ENCODE results near the gene NCOA5. TPM values are rescaled to one million over a fixed set of nuclear protein-coding genes. Genes with fewer than 3 reads are reported as not detected.
"Not testable (repeated sequence)": the region's sequence is repeated elsewhere in the genome, so short reads cannot be mapped to it uniquely, and the experiment has no call there.

The NCOA5 gene
- total RNA-seq, 1 experiment from 2014 or later, result 52.5 TPM

DNA sequence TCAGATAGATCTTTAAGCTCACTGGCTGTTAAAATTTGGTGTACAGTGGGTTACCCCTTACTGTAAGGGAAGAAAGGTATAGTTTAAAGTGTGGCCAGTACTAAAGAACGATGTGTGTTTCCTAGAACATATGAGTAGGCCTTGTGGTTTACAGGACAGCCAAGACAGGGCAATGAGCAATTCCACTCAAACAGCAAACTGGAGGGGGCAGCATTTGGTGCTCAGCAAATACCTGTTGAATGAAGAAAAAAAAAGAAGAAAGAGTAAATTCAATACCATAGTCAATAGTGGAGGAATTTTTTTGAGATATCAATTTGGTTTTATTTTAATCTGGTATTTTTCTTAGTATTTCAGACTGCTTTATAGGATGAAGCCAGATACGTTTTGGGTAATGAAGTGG, 3.8 kb upstream of the NCOA5 start:
- no TSS peak for BruUV-seq (replicated peaks)
- peaks cover 1% of the 10 kb centered on the region for H3K4me1 ChIP-seq
- ChIA-PET CTCF (no interaction called here), POLR2A (interaction anchor here (0.5 kb wide), 1 partner anchor 128 kb away, joined by 3 read pairs; no protein-coding TSS in a partner anchor)
- no peak for DNase-seq
- no peak overlapping the region for H3K4me3 ChIP-seq (ENCODE audit: low read depth, low read length)
- H3K4me3 Mint-ChIP-seq (ENCODE audit: unreplicated experiment), result no peak overlapping the region
- peaks cover 7% of the 10 kb centered on the region for H3K4me1 Mint-ChIP-seq (ENCODE audit: low read depth, unreplicated experiment)
- H3K27ac Mint-ChIP-seq (ENCODE audit: unreplicated experiment), result no peak overlapping the region
- peaks cover 18% of the 10 kb centered on the region for H3K36me3 Mint-ChIP-seq (ENCODE audit: insufficient read depth, unreplicated experiment)
- H3K27me3 ChIP-seq (replicated peaks; ENCODE audit: control insufficient read depth, insufficient read depth, low read length), result no peaks in the 10 kb centered on the region
- H3K27me3 Mint-ChIP-seq (ENCODE audit: insufficient read depth, unreplicated experiment), result peaks cover 12% of the 10 kb centered on the region
- intact Hi-C loops (cut with micrococcal nuclease; ENCODE audit: unreplicated experiment), result no loop called here
- no peaks in the 10 kb centered on the region; the same call in 1 of the 2 replicates for H3K9me3 ChIP-seq
- no peaks in the 10 kb centered on the region for H3K9me3 Mint-ChIP-seq (ENCODE audit: unreplicated experiment)
- TF ChIP-seq, protein P1, sequence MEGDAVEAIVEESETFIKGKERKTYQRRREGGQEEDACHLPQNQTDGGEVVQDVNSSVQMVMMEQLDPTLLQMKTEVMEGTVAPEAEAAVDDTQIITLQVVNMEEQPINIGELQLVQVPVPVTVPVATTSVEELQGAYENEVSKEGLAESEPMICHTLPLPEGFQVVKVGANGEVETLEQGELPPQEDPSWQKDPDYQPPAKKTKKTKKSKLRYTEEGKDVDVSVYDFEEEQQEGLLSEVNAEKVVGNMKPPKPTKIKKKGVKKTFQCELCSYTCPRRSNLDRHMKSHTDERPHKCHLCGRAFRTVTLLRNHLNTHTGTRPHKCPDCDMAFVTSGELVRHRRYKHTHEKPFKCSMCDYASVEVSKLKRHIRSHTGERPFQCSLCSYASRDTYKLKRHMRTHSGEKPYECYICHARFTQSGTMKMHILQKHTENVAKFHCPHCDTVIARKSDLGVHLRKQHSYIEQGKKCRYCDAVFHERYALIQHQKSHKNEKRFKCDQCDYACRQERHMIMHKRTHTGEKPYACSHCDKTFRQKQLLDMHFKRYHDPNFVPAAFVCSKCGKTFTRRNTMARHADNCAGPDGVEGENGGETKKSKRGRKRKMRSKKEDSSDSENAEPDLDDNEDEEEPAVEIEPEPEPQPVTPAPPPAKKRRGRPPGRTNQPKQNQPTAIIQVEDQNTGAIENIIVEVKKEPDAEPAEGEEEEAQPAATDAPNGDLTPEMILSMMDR (IDR thresholded peaks at IDR 0.05; ENCODE audit: insufficient read depth in 1 of 2, low read depth in 1 of 2, low read length in 1 of 2, severe bottlenecking in 1 of 2, unreplicated experiment in 1 of 2), result peak; percentile 2 to 7
- H3K36me3 ChIP-seq (ENCODE audit: control insufficient read depth, insufficient read depth, low read length), result no peaks in the 10 kb centered on the region

GRCh38 chr20:46091622-46092535, 2.1 kb upstream of the NCOA5 start:
- H3K9me3 Mint-ChIP-seq (ENCODE audit: unreplicated experiment); DNase-seq; H3K4me3 Mint-ChIP-seq (ENCODE audit: unreplicated experiment); intact Hi-C loops (cut with micrococcal nuclease; ENCODE audit: unreplicated experiment); H3K4me3 ChIP-seq (ENCODE audit: low read depth, low read length); H3K27me3 Mint-ChIP-seq (ENCODE audit: insufficient read depth, unreplicated experiment); H3K27ac Mint-ChIP-seq (ENCODE audit: unreplicated experiment); H3K36me3 ChIP-seq (ENCODE audit: control insufficient read depth, insufficient read depth, low read length); H3K27me3 ChIP-seq (replicated peaks; ENCODE audit: control insufficient read depth, insufficient read depth, low read length); H3K9me3 ChIP-seq; CTCF ChIA-PET; H3K4me1 ChIP-seq; BruUV-seq (replicated peaks): not testable (repeated sequence)
- Mint-ChIP-seq H3K36me3 (ENCODE audit: insufficient read depth, unreplicated experiment) (peaks cover 18% of the 10 kb centered on the region), H3K4me1 (ENCODE audit: low read depth, unreplicated experiment) (peaks cover 18% of the 10 kb centered on the region)
- POLR2A ChIA-PET, result interaction anchor here (0.6 kb wide), 1 partner anchor 67 kb away, joined by 3 read pairs; no protein-coding TSS in a partner anchor

GRCh38 chr20:46089167-46089416, 670 bp downstream of the NCOA5 start:
- peaks cover 3% of the 10 kb centered on the region for H3K27me3 Mint-ChIP-seq (ENCODE audit: insufficient read depth, unreplicated experiment)
- Histone ChIP-seq H3K27me3 (replicated peaks; ENCODE audit: control insufficient read depth, insufficient read depth, low read length) (no peaks in the 10 kb centered on the region), H3K4me3 (ENCODE audit: low read depth, low read length) (peak overlapping the region; percentile 94), H3K9me3 (no peaks in the 10 kb centered on the region), H3K4me1 (peaks cover 30% of the 10 kb centered on the region), H3K36me3 (ENCODE audit: control insufficient read depth, insufficient read depth, low read length) (no peaks in the 10 kb centered on the region)
- intact Hi-C loops (cut with micrococcal nuclease; ENCODE audit: unreplicated experiment), result loop anchor here (1.0 kb wide), 1 partner anchor 75 kb away; no protein-coding TSS in a partner anchor
- ChIA-PET POLR2A (interaction anchor here (0.6 to 1.0 kb wide), 2 partner anchors 11 to 275 kb away, joined by 3 read pairs; no protein-coding TSS in a partner anchor), CTCF (interaction anchor here (0.6 to 1.6 kb wide), 7 partner anchors 66 to 786 kb away, joined by 3 to 6 read pairs (median 4); no protein-coding TSS in a partner anchor)
- H3K9me3 Mint-ChIP-seq (ENCODE audit: unreplicated experiment), result no peaks in the 10 kb centered on the region
- peaks cover 40% of the 10 kb centered on the region for H3K4me1 Mint-ChIP-seq (ENCODE audit: low read depth, unreplicated experiment)
- no TSS peak for BruUV-seq (replicated peaks)
- no peak for DNase-seq
- peak overlapping the region; percentile 83 for H3K4me3 Mint-ChIP-seq (ENCODE audit: unreplicated experiment)
- TF ChIP-seq, protein P1 (IDR thresholded peaks at IDR 0.05; ENCODE audit: insufficient read depth in 1 of 2, low read depth in 1 of 2, low read length in 1 of 2, severe bottlenecking in 1 of 2, unreplicated experiment in 1 of 2), result no peak
- H3K36me3 Mint-ChIP-seq (ENCODE audit: insufficient read depth, unreplicated experiment), result peaks cover 18% of the 10 kb centered on the region
- H3K27ac Mint-ChIP-seq (ENCODE audit: unreplicated experiment), result peak overlapping the region; percentile 87

Data from Caco-2 (cell line).